K562 (cell line): ENCODE data around the gene TTLL10.

Experiments used
- HDAC2 ChIP-seq: fragments of 450-650 bp; IDR thresholded peaks from 2 replicates; pipeline ENCODE4 v1.6.1; 2016; ENCODE audit warnings: mild to moderate bottlenecking
- MTA3 ChIP-seq: fragments of 450-650 bp; formaldehyde crosslinking; IDR thresholded peaks from 2 replicates; pipeline ENCODE4 v1.6.1; 2017; ENCODE audit warnings: mild to moderate bottlenecking, borderline replicate concordance
- REST ChIP-seq, 2 experiments: fragments of 450-650 bp; formaldehyde crosslinking in 1 of 2; IDR thresholded peaks; 2 replicates each; pipeline versions ENCODE4 v1.4.0 to v1.6.1; 2014 to 2020; ENCODE audit warnings: mild to moderate bottlenecking in 2 of 2, borderline replicate concordance in 1 of 2, low read depth in 1 of 2
- SNRNP70 ChIP-seq: fragments of 200-400 bp; formaldehyde crosslinking; optimal IDR thresholded peaks from 2 replicates; pipeline ENCODE3; 2017; ENCODE audit warnings: low read depth, low read length
- ZNF280A ChIP-seq: fragments of 450-650 bp; IDR thresholded peaks from 2 replicates; pipeline ENCODE4 v1.6.1; 2018; ENCODE audit warnings: mild to moderate bottlenecking, low read depth; ENCODE audit not compliant: partially characterized antibody
- ZNF324 ChIP-seq: fragments of 250-450 bp; sonication (Bioruptor Pico); IDR thresholded peaks from 2 replicates; pipeline ENCODE4 v1.4.0; 2020; ENCODE audit warnings: mild to moderate bottlenecking
- ZNF431 ChIP-seq: sonication (generic); formaldehyde crosslinking; IDR thresholded peaks from 2 replicates; pipeline ENCODE4 v1.8.0; 2022; ENCODE audit warnings: mild to moderate bottlenecking, missing genetic modification reagents
- TF ChIP-seq, protein P1 (sequence below), 2 experiments: fragments of 200-800 bp in 1 of 2; sonication (Bioruptor generic) in 1 of 2; sonication (generic) in 1 of 2; formaldehyde crosslinking in 1 of 2; IDR thresholded peaks in 1 of 2; conservative IDR thresholded peaks in 1 of 2; 2 replicates each; pipeline versions ENCODE4 v1.5.0 to v1.6.1; 2016 to 2020; ENCODE audit warnings: missing compliant biosample characterization in 1 of 2, missing genetic modification characterization in 1 of 2, missing genetic modification reagents in 1 of 2

- no peak for TF ChIP-seq MTA3
- TF ChIP-seq ZNF280A, result no peak
- no peak for TF ChIP-seq ZNF431 (CRISPR knock-in tag)
- TF ChIP-seq, protein P1, sequence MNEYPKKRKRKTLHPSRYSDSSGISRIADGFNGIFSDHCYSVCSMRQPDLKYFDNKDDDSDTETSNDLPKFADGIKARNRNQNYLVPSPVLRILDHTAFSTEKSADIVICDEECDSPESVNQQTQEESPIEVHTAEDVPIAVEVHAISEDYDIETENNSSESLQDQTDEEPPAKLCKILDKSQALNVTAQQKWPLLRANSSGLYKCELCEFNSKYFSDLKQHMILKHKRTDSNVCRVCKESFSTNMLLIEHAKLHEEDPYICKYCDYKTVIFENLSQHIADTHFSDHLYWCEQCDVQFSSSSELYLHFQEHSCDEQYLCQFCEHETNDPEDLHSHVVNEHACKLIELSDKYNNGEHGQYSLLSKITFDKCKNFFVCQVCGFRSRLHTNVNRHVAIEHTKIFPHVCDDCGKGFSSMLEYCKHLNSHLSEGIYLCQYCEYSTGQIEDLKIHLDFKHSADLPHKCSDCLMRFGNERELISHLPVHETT (CRISPR knock-in tag; conservative IDR thresholded peaks at IDR 0.05 in 1 of 2, IDR thresholded peaks at IDR 0.05 in 1 of 2), result no peak
- TF ChIP-seq REST (IDR thresholded peaks at IDR 0.05; ENCODE audit: borderline replicate concordance), result no peak
- no peak for TF ChIP-seq REST (CRISPR knock-in tag; IDR thresholded peaks at IDR 0.05; ENCODE audit: low read depth)
- TF ChIP-seq HDAC2, result no peak
- no peak for TF ChIP-seq SNRNP70
- no peak for TF ChIP-seq ZNF324
Observed at GRCh38 chr1:1160281-1160930, 13.3 kb upstream of the TTLL10 start.
